ENCODE data around the gene LHFPL5. TPM values are rescaled to one million over a fixed set of nuclear protein-coding genes. Genes with fewer than 3 reads are reported as not detected.

LHFPL5 gene
- total and polyA plus RNA-seq, 2 of the 13 experiments (the other 11 are each of a cell fraction or from before 2014, with no cell fraction given) = 0.03 TPM; not detected in 1

DNA sequence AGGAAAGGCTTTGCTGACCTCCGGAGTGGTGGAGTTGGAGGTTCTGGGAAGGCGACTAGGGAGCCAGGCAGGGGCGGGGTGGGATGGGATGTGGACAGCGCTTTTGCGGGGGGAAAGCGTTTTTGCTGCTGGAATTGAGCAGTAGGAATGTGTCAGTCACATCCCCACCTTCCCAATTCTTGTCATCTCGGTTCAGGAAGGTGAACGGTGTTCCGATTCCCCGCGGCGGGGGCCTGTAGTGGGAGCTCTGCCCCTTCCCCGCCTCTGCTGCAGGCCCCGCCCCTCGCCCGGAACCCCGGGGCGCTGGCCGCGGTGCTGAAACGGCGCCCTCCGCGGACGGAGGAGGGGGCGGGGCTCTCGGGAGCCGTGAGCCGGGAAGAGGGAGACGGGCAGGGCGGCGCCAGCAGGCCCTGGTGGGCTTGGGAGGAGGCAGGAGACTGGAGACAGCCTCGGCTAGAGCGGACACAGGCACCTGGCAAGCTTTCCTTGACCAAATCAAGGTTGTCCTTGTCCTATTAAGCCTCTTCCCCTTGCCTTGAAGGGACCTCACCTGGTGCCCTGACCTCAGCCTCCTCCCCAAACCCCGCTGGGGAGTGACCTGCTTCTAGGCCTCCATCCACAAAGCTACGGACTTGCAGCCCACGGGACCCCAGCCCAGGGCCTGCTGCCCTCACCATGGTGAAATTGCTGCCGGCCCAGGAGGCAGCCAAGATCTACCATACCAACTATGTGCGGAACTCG is at the start of gene LHFPL5 (continued):
- TF ChIP-seq, protein P1, sequence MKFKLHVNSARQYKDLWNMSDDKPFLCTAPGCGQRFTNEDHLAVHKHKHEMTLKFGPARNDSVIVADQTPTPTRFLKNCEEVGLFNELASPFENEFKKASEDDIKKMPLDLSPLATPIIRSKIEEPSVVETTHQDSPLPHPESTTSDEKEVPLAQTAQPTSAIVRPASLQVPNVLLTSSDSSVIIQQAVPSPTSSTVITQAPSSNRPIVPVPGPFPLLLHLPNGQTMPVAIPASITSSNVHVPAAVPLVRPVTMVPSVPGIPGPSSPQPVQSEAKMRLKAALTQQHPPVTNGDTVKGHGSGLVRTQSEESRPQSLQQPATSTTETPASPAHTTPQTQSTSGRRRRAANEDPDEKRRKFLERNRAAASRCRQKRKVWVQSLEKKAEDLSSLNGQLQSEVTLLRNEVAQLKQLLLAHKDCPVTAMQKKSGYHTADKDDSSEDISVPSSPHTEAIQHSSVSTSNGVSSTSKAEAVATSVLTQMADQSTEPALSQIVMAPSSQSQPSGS (CRISPR knock-in tag; IDR thresholded peaks at IDR 0.05) = peak; percentile 95
- TF ChIP-seq, protein P2, sequence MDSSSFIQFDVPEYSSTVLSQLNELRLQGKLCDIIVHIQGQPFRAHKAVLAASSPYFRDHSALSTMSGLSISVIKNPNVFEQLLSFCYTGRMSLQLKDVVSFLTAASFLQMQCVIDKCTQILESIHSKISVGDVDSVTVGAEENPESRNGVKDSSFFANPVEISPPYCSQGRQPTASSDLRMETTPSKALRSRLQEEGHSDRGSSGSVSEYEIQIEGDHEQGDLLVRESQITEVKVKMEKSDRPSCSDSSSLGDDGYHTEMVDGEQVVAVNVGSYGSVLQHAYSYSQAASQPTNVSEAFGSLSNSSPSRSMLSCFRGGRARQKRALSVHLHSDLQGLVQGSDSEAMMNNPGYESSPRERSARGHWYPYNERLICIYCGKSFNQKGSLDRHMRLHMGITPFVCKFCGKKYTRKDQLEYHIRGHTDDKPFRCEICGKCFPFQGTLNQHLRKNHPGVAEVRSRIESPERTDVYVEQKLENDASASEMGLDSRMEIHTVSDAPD (CRISPR knock-in tag; IDR thresholded peaks at IDR 0.05) = 0 out of 2 replicates have a peak, but pooled peaks have one; percentile 77
- TF ChIP-seq ZFAT (CRISPR knock-in tag; conservative IDR thresholded peaks at IDR 0.05) = peak; percentile 87
- TF ChIP-seq, protein P3, sequence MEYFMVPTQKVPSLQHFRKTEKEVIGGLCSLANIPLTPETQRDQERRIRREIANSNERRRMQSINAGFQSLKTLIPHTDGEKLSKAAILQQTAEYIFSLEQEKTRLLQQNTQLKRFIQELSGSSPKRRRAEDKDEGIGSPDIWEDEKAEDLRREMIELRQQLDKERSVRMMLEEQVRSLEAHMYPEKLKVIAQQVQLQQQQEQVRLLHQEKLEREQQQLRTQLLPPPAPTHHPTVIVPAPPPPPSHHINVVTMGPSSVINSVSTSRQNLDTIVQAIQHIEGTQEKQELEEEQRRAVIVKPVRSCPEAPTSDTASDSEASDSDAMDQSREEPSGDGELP (IDR thresholded peaks at IDR 0.05; ENCODE audit: borderline replicate concordance, low read depth) = no peak
- peak; percentile 95; the same call in 1 of the 2 replicates for TF ChIP-seq RELA (CRISPR knock-in tag; IDR thresholded peaks at IDR 0.05)
- TF ChIP-seq MIXL1 (CRISPR knock-in tag; IDR thresholded peaks at IDR 0.05) = peak; percentile 97
- TF ChIP-seq, protein P4, sequence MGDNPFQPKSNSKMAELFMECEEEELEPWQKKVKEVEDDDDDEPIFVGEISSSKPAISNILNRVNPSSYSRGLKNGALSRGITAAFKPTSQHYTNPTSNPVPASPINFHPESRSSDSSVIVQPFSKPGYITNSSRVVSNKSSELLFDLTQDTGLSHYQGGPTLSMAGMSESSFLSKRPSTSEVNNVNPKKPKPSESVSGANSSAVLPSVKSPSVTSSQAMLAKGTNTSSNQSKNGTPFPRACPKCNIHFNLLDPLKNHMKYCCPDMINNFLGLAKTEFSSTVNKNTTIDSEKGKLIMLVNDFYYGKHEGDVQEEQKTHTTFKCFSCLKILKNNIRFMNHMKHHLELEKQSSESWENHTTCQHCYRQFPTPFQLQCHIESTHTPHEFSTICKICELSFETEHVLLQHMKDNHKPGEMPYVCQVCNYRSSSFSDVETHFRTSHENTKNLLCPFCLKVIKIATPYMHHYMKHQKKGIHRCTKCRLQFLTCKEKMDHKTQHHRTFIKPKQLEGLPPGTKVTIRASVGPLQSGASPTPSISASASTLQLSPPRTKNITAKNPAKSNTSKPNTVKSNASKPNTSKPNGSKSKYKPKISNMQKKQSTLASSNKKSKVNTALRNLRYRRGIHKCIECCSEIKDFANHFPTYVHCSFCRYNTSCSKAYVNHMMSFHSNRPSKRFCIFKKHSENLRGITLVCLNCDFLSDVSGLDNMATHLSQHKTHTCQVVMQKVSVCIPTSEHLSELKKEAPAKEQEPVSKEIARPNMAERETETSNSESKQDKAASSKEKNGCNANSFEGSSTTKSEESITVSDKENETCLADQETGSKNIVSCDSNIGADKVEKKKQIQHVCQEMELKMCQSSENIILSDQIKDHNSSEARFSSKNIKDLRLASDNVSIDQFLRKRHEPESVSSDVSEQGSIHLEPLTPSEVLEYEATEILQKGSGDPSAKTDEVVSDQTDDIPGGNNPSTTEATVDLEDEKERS (CRISPR knock-in tag; IDR thresholded peaks at IDR 0.05) = peak; percentile 65; the same call in 1 of the 2 replicates
- TF ChIP-seq, protein P5, sequence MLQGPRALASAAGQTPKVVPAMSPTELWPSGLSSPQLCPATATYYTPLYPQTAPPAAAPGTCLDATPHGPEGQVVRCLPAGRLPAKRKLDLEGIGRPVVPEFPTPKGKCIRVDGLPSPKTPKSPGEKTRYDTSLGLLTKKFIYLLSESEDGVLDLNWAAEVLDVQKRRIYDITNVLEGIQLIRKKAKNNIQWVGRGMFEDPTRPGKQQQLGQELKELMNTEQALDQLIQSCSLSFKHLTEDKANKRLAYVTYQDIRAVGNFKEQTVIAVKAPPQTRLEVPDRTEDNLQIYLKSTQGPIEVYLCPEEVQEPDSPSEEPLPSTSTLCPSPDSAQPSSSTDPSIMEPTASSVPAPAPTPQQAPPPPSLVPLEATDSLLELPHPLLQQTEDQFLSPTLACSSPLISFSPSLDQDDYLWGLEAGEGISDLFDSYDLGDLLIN (CRISPR knock-in tag; IDR thresholded peaks at IDR 0.05; ENCODE audit: borderline replicate concordance) = peak; percentile 78; the same call in 1 of the 2 replicates
- TF ChIP-seq MATR3 (CRISPR knock-in tag; IDR thresholded peaks at IDR 0.05) = no peak
- TF ChIP-seq HMG20B (CRISPR knock-in tag; conservative IDR thresholded peaks at IDR 0.05) = peak; percentile 84
- TF ChIP-seq SMC3 (IDR thresholded peaks at IDR 0.05; ENCODE audit: low read length) = no peak
- no peak for TF ChIP-seq NR2F6 (IDR thresholded peaks at IDR 0.05)
- TF ChIP-seq NR2F6 (CRISPR knock-in tag; IDR thresholded peaks at IDR 0.05) = peak; percentile 83
- TF ChIP-seq POLR2AphosphoS2 (IDR thresholded peaks at IDR 0.05; ENCODE audit: low read depth, low read length) = no peak
- TF ChIP-seq GABPA (IDR thresholded peaks at IDR 0.05; ENCODE audit: low read depth, low read length) = no peak; the same call in 1 of the 2 replicates
- TF ChIP-seq GABPA (CRISPR knock-in tag; IDR thresholded peaks at IDR 0.05; ENCODE audit: low read depth) = no peak
- TF ChIP-seq ZNF776 (CRISPR knock-in tag; IDR thresholded peaks at IDR 0.05) = peak; percentile 94; the same call in 1 of the 2 replicates
- peak; percentile 98 for TF ChIP-seq KDM3A (CRISPR knock-in tag; IDR thresholded peaks at IDR 0.05; ENCODE audit: low read depth)
- TF ChIP-seq AGO1 (IDR thresholded peaks at IDR 0.05; ENCODE audit: low read depth, low read length, poor library complexity, severe bottlenecking) = no peak
- TF ChIP-seq, protein P6, sequence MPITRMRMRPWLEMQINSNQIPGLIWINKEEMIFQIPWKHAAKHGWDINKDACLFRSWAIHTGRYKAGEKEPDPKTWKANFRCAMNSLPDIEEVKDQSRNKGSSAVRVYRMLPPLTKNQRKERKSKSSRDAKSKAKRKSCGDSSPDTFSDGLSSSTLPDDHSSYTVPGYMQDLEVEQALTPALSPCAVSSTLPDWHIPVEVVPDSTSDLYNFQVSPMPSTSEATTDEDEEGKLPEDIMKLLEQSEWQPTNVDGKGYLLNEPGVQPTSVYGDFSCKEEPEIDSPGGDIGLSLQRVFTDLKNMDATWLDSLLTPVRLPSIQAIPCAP (CRISPR knock-in tag; IDR thresholded peaks at IDR 0.05; ENCODE audit: low read depth) = peak; percentile 97
- TF ChIP-seq ZNF788 (CRISPR knock-in tag; IDR thresholded peaks at IDR 0.05; ENCODE audit: borderline replicate concordance) = peak; percentile 93; the same call in 1 of the 2 replicates
- peak; percentile 99 for TF ChIP-seq ZNF773 (CRISPR knock-in tag; IDR thresholded peaks at IDR 0.05; ENCODE audit: borderline replicate concordance)
